IMR-90 (cell line): ENCODE results near the gene LGALS13. TPM values are rescaled to one million over a fixed set of nuclear protein-coding genes. Genes with fewer than 3 reads are reported as not detected.

Experiments
- ATAC-seq: fragments of 200-7000 bp; cut with Tn5 transposase; 2 replicates; pipeline ENCODE4 v1.9.1; 2020; ENCODE audit warnings: low read depth, mild to moderate bottlenecking, moderate library complexity
- BruUV-seq: library from RNA; stranded (reverse); fragments of 400-500 nt; replicated peaks from 2 replicates; lab custom pipeline; 2021; lab: Mats Ljungman, UMichigan
- CTCF ChIA-PET: fragments of 300-600 bp; formaldehyde crosslinking; extraction: SDS; loops from one replicate; lab custom pipeline; 2021; ENCODE audit warnings: antibody characterized with exemption; lab: Yijun Ruan, JAX
- POLR2A ChIA-PET: fragments of 300-600 bp; sonication (Branson Sonifier 250); formaldehyde crosslinking; loops from one replicate; lab custom pipeline; 2022; ENCODE audit warnings: antibody characterized with exemption; ENCODE audit not compliant: unreplicated experiment; lab: Charles Lee
- DNase-seq: peaks from one replicate; pipeline ENCODE4 v3.0.0; 2013
- H2AFZ ChIP-seq: replicated peaks from 2 replicates; pipeline ENCODE3; 2013; ENCODE audit warnings: low read length, mild to moderate bottlenecking; ENCODE audit not compliant: poor library complexity
- H2AK5ac ChIP-seq: 2 replicates; pipeline ENCODE4 v1.6.1; 2013; ENCODE audit warnings: low read depth, low read length, inconsistent platforms
- H2AK9ac ChIP-seq: replicated peaks from 2 replicates; pipeline ENCODE3; 2013; ENCODE audit warnings: mild to moderate bottlenecking, low read depth, low read length, moderate library complexity; ENCODE audit not compliant: poor library complexity
- H2BK120ac ChIP-seq: 2 replicates; pipeline ENCODE4 v1.6.1; 2013; ENCODE audit warnings: low read depth, low read length, inconsistent platforms
- H2BK15ac ChIP-seq: 3 replicates; pipeline ENCODE4 v1.6.1; 2013; ENCODE audit warnings: low read depth, low read length, inconsistent platforms
- H2BK20ac ChIP-seq: 2 replicates; pipeline ENCODE4 v1.6.1; 2013; ENCODE audit warnings: low read depth, mild to moderate bottlenecking, inconsistent platforms, low read length, moderate library complexity
- H2BK5ac ChIP-seq: 2 replicates; pipeline ENCODE4 v1.6.1; 2013; ENCODE audit warnings: mild to moderate bottlenecking, low read depth, low read length, inconsistent platforms; ENCODE audit not compliant: poor library complexity, severe bottlenecking
- H3K14ac ChIP-seq: replicated peaks from 2 replicates; pipeline ENCODE4 v1.6.1; 2013; ENCODE audit warnings: low read depth, low read length, inconsistent platforms
- H3K18ac ChIP-seq: 2 replicates; pipeline ENCODE4 v1.6.1; 2013; ENCODE audit warnings: low read depth, low read length, control low read depth
- H3K23ac ChIP-seq: 2 replicates; pipeline ENCODE4 v1.6.1; 2013; ENCODE audit warnings: low read depth, low read length, inconsistent platforms
- H3K27ac ChIP-seq: 2 replicates; pipeline ENCODE4 v1.5.1; 2013; ENCODE audit warnings: mild to moderate bottlenecking, control low read depth, low read length; ENCODE audit not compliant: insufficient read depth
- H3K27me3 ChIP-seq: 2 replicates; pipeline ENCODE4 v1.6.1; 2013; ENCODE audit warnings: low read length; ENCODE audit not compliant: control insufficient read depth, insufficient read depth
- H3K36me3 ChIP-seq: 2 replicates; pipeline ENCODE4 v1.6.1; 2013; ENCODE audit warnings: low read length, mixed read lengths; ENCODE audit not compliant: control insufficient read depth, insufficient read depth
- H3K4ac ChIP-seq: 2 replicates; pipeline ENCODE4 v1.6.1; 2013; ENCODE audit warnings: low read depth, low read length, inconsistent platforms
- H3K4me1 ChIP-seq: 2 replicates; pipeline ENCODE4 v1.6.1; 2013; ENCODE audit warnings: low read length, mixed read lengths; ENCODE audit not compliant: control insufficient read depth, insufficient read depth
- H3K4me2 ChIP-seq: 2 replicates; pipeline ENCODE4 v1.6.1; 2013; ENCODE audit warnings: low read depth, mild to moderate bottlenecking, control low read depth, low read length, moderate library complexity
- H3K4me3 ChIP-seq: 2 replicates; pipeline ENCODE4 v1.5.1; 2013; ENCODE audit warnings: low read depth, mild to moderate bottlenecking, control low read depth, low read length, moderate library complexity; ENCODE audit not compliant: insufficient read depth
- H3K56ac ChIP-seq: 2 replicates; pipeline ENCODE4 v1.6.1; 2013; ENCODE audit warnings: low read length, inconsistent platforms; ENCODE audit not compliant: insufficient read depth; ENCODE audit errors: extremely low read depth
- H3K79me1 ChIP-seq, 2 experiments: 2 replicates each; pipeline ENCODE4 v1.6.1; 2013; ENCODE audit warnings: low read length in 2 of 2, inconsistent platforms in 1 of 2, low read depth in 1 of 2
- H3K9ac ChIP-seq: 2 replicates; pipeline ENCODE4 v1.6.1; 2013; ENCODE audit warnings: low read depth, low read length, control low read depth
- H3K9me1 ChIP-seq: 2 replicates; pipeline ENCODE4 v1.6.1; 2013; ENCODE audit warnings: low read length, inconsistent platforms; ENCODE audit not compliant: insufficient read depth
- H3K9me3 ChIP-seq: 2 replicates; pipeline ENCODE4 v1.6.1; 2013; ENCODE audit warnings: low read length; ENCODE audit not compliant: control insufficient read depth, insufficient read depth
- H4K20me1 ChIP-seq: 2 replicates; pipeline ENCODE4 v1.6.1; 2013; ENCODE audit warnings: low read length, inconsistent platforms; ENCODE audit not compliant: insufficient read depth
- H4K5ac ChIP-seq: 2 replicates; pipeline ENCODE4 v1.6.1; 2013; ENCODE audit warnings: mild to moderate bottlenecking, low read depth, low read length, control low read depth
- H4K8ac ChIP-seq, 2 experiments: 2 replicates each; pipeline ENCODE4 v1.6.1; 2013; ENCODE audit warnings: low read depth in 2 of 2, low read length in 2 of 2, control low read depth in 1 of 2, inconsistent platforms in 1 of 2
- H4K91ac ChIP-seq: 2 replicates; pipeline ENCODE4 v1.6.1; 2013; ENCODE audit warnings: low read depth, low read length, inconsistent platforms; ENCODE audit not compliant: insufficient read depth
- BHLHE40 ChIP-seq: fragments of 150-350 bp; IDR thresholded peaks from 2 replicates; pipeline ENCODE4 v1.6.1; 2016; ENCODE audit warnings: mild to moderate bottlenecking, low read depth, low read length
- CEBPB ChIP-seq: IDR thresholded peaks from 2 replicates; pipeline ENCODE4 v1.6.1; 2012; ENCODE audit warnings: low read depth, low read length, improper control_type of control experiment
- CHD1 ChIP-seq: IDR thresholded peaks from 2 replicates; pipeline ENCODE4 v1.6.1; 2012; ENCODE audit warnings: low read depth, low read length, improper control_type of control experiment
- FOS ChIP-seq: fragments of 150-350 bp; IDR thresholded peaks from 2 replicates; pipeline ENCODE4 v1.6.1; 2016; ENCODE audit warnings: low read depth, low read length
- MAZ ChIP-seq: IDR thresholded peaks from 2 replicates; pipeline ENCODE4 v1.6.1; 2012; ENCODE audit warnings: low read depth, mild to moderate bottlenecking, low read length, improper control_type of control experiment, moderate library complexity, borderline replicate concordance
- NFE2L2 ChIP-seq: fragments of 150-350 bp; IDR thresholded peaks from 2 replicates; pipeline ENCODE4 v1.6.1; 2016; ENCODE audit warnings: low read depth, mild to moderate bottlenecking, low read length
- POLR2A ChIP-seq: IDR thresholded peaks from 2 replicates; pipeline ENCODE4 v1.6.1; 2012; ENCODE audit warnings: mild to moderate bottlenecking, low read depth, low read length
- RFX5 ChIP-seq: IDR thresholded peaks from 2 replicates; pipeline ENCODE4 v1.8.0; 2012; ENCODE audit warnings: low read depth, mild to moderate bottlenecking, low read length, moderate library complexity
- WGBS, 2 experiments: methylation state at CpG; one replicate each; pipeline versions ENCODE4 v1.1.5 to v1.1.7; 2013; ENCODE audit warnings: missing lambda C conversion rate in 2 of 2; ENCODE audit not compliant: insufficient read length in 1 of 2; ENCODE audit errors: extremely low coverage in 2 of 2; 5-methylcytosine and 5-hydroxymethylcytosine counted together
- dilution Hi-C: fragments of 300-500 bp; cut with HindIII; formaldehyde crosslinking; loops from one replicate; pipeline ENCODE4 v1.14.3; 2018; ENCODE audit warnings: low sequenced_read_pairs; ENCODE audit not compliant: unreplicated experiment
- in situ Hi-C: fragments of 300-500 bp; cut with MboI; formaldehyde crosslinking; loops from 3 replicates; pipeline ENCODE4 v1.14.3; 2019; ENCODE audit warnings: low sequenced_read_pairs, inconsistent platforms, mixed read lengths
- intact Hi-C: fragments of 100-400 bp; cut with micrococcal nuclease; formaldehyde crosslinking; loops from 2 replicates; pipeline ENCODE4 v1.10.0; 2022
- polyA plus RNA-seq, 3 experiments: library from polyadenylated mRNA; depleted of rRNA; stranded (reverse); fragments of >200 nt; gene quantifications; 2 replicates each; pipeline ENCODE4 v1.2.3, GENCODE V29; 2012; ENCODE audit warnings: low replicate concordance in 1 of 3
- total RNA-seq: library from RNA; depleted of rRNA; stranded (reverse); fragments of >200 nt; gene quantifications from 2 replicates; pipeline ENCODE4 v1.2.3, GENCODE V29; 2012
- TF ChIP-seq, protein P1 (sequence below): conservative IDR thresholded peaks from 2 replicates; pipeline ENCODE4 v1.5.1; 2012; ENCODE audit warnings: mild to moderate bottlenecking, low read depth, low read length, improper control_type of control experiment
- TF ChIP-seq, protein P2 (sequence below): fragments of 150-350 bp; IDR thresholded peaks from 2 replicates; pipeline ENCODE4 v1.6.1; 2017; ENCODE audit warnings: mild to moderate bottlenecking, antibody characterized with exemption, low read length, low read depth
- TF ChIP-seq, protein P3 (sequence below): fragments of 150-350 bp; IDR thresholded peaks from 2 replicates; pipeline ENCODE4 v1.6.1; 2016; ENCODE audit warnings: low read depth, mild to moderate bottlenecking, low read length, moderate library complexity, borderline replicate concordance

LGALS13 gene
- total and polyA plus RNA-seq, 2 of the 4 experiments (the other 2 are of a cell fraction) = not detected

DNA sequence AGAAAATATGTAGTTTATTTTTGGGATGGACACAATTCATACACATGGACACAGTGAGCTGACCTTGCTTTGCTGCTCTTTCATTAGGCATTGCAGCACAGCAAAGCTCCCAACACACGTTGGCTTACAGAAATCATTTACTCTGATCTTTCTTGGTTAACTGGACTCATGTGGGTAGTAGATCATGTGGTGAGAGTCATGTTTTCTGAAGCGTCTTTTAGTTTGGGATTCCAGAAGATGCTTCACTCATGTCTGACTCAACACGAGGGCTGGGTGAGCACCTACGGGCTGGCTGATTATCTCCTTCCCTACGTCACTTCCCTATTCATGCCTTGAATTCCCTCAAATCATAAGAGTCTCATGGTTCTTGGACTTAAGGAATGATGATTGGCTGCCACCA is 41.3 kb downstream of the LGALS13 start:
- Histone ChIP-seq H2BK5ac (no peak overlapping the region), H4K5ac (no peak overlapping the region), H3K27me3 (no peaks in the 10 kb centered on the region), H3K9me1 (no peaks in the 10 kb centered on the region), H2AK5ac (no peak overlapping the region), H3K79me1 (no peaks in the 10 kb centered on the region), H2BK120ac (no peak overlapping the region), H3K27ac (no peak overlapping the region), H3K4me1 (no peaks in the 10 kb centered on the region), H2BK15ac (no peak overlapping the region), H2AK9ac (no peak overlapping the region), H2AFZ (no peak overlapping the region), H3K23ac (no peak overlapping the region), H3K36me3 (no peaks in the 10 kb centered on the region), H3K4ac (no peak overlapping the region), H3K4me2 (no peak overlapping the region), H4K20me1 (no peaks in the 10 kb centered on the region), H3K56ac (no peak overlapping the region), H3K9me3 (no peaks in the 10 kb centered on the region), H3K4me3 (no peak overlapping the region), H3K18ac (no peak overlapping the region), H3K14ac (no peak overlapping the region), H3K9ac (no peak overlapping the region), H4K8ac (no peak overlapping the region), H2BK20ac (no peak overlapping the region), H4K91ac (no peak overlapping the region)
- in situ Hi-C loops = no loop called here
- CTCF ChIA-PET = no interaction called here
- TF ChIP-seq RFX5 (no peak), CEBPB (no peak), MAZ (no peak), POLR2A (no peak), BHLHE40 (no peak), NFE2L2 (no peak), CHD1 (no peak), FOS (no peak)
- TF ChIP-seq, protein P1, sequence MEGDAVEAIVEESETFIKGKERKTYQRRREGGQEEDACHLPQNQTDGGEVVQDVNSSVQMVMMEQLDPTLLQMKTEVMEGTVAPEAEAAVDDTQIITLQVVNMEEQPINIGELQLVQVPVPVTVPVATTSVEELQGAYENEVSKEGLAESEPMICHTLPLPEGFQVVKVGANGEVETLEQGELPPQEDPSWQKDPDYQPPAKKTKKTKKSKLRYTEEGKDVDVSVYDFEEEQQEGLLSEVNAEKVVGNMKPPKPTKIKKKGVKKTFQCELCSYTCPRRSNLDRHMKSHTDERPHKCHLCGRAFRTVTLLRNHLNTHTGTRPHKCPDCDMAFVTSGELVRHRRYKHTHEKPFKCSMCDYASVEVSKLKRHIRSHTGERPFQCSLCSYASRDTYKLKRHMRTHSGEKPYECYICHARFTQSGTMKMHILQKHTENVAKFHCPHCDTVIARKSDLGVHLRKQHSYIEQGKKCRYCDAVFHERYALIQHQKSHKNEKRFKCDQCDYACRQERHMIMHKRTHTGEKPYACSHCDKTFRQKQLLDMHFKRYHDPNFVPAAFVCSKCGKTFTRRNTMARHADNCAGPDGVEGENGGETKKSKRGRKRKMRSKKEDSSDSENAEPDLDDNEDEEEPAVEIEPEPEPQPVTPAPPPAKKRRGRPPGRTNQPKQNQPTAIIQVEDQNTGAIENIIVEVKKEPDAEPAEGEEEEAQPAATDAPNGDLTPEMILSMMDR = no peak
- TF ChIP-seq, protein P2, sequence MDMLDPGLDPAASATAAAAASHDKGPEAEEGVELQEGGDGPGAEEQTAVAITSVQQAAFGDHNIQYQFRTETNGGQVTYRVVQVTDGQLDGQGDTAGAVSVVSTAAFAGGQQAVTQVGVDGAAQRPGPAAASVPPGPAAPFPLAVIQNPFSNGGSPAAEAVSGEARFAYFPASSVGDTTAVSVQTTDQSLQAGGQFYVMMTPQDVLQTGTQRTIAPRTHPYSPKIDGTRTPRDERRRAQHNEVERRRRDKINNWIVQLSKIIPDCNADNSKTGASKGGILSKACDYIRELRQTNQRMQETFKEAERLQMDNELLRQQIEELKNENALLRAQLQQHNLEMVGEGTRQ = no peak
- TF ChIP-seq, protein P3, sequence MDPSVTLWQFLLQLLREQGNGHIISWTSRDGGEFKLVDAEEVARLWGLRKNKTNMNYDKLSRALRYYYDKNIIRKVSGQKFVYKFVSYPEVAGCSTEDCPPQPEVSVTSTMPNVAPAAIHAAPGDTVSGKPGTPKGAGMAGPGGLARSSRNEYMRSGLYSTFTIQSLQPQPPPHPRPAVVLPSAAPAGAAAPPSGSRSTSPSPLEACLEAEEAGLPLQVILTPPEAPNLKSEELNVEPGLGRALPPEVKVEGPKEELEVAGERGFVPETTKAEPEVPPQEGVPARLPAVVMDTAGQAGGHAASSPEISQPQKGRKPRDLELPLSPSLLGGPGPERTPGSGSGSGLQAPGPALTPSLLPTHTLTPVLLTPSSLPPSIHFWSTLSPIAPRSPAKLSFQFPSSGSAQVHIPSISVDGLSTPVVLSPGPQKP = no peak
- DNase-seq (no peak), ATAC-seq (no peak)
- no CpG with 5 or more reads among the region's 5 CpGs for WGBS, 2 experiments
- POLR2A ChIA-PET = no interaction called here
- intact Hi-C loops = no loop called here
- no TSS peak for BruUV-seq
- dilution Hi-C loops = no loop called here
